Thyroid gland (tissue), 4 donors: ENCODE measurements around the gene CGAS.

Experiments used
- CTCF ChIP-seq, 6 experiments: fragments of 200-600 bp in 3 of 6; fragments of 450-650 bp in 3 of 6; sonication (generic) in 3 of 6; IDR thresholded peaks; one replicate each; pipeline ENCODE4 v1.5.1; 2016 to 2019; ENCODE audit warnings: antibody characterized with exemption in 6 of 6, mild to moderate bottlenecking in 2 of 6, inconsistent platforms in 1 of 6, moderate library complexity in 1 of 6
- POLR2A ChIP-seq, 2 donors: fragments of 450-650 bp; IDR thresholded peaks; one replicate each; pipeline ENCODE4 v1.6.1; 2017; ENCODE audit warnings: antibody characterized with exemption in 2 of 2, mild to moderate bottlenecking in 2 of 2, moderate library complexity in 1 of 2

GRCh38 chr6:73377225-73377624 lies 74.9 kb downstream of the CGAS start:
- TF ChIP-seq CTCF (IDR thresholded peaks at IDR 0.05): no peak
- TF ChIP-seq POLR2A (IDR thresholded peaks at IDR 0.05): no peak
